ENCODE results near the gene IFT25. TPM values are rescaled to one million over a fixed set of nuclear protein-coding genes. Genes with fewer than 3 reads are reported as not detected.
"Not testable (repeated sequence)": the region's sequence is repeated elsewhere in the genome, so short reads cannot be mapped to it uniquely, and the experiment has no call there.

IFT25 gene
- total and polyA plus RNA-seq, 2 experiments from 2014 or later = 27.4 to 69.0 TPM

- DNase-seq (ENCODE audit: low spot score) = no peak
- H2AFZ ChIP-seq = no peak overlapping the region
- peak overlapping the region; percentile 85 for H3K4me2 ChIP-seq
- H3K27me3 ChIP-seq = no peaks in the 10 kb centered on the region
- H3K9me3 ChIP-seq (ENCODE audit: low read depth) = no peaks in the 10 kb centered on the region
- H3K27ac ChIP-seq = no peak overlapping the region
- no peaks in the 10 kb centered on the region for H4K20me1 ChIP-seq (ENCODE audit: insufficient read depth, poor library complexity, severe bottlenecking)
- no peak for TF ChIP-seq EZH2phosphoT487 (IDR thresholded peaks at IDR 0.05; ENCODE audit: low read depth, severe bottlenecking, unreplicated experiment)
- TF ChIP-seq EZH2 (IDR thresholded peaks at IDR 0.05; ENCODE audit: borderline replicate concordance) = no peak
- no peak for TF ChIP-seq CTCF (IDR thresholded peaks at IDR 0.05; ENCODE audit: poor library complexity)
- H3K4me1 ChIP-seq (ENCODE audit: insufficient read depth) = peaks cover 11% of the 10 kb centered on the region
- no peaks in the 10 kb centered on the region for H3K36me3 ChIP-seq (replicated peaks; ENCODE audit: insufficient read depth, low read depth)
- peak overlapping the region; percentile 60 for H3K4me3 ChIP-seq
- 80% methylated on average over 2 of the region's 2 CpGs for WGBS (ENCODE audit: low lambda C conversion rate, missing lambda C conversion rate)
- H3K79me2 ChIP-seq = no peaks in the 10 kb centered on the region
- no peaks in the 10 kb centered on the region for H3K9me2 ChIP-seq (replicated peaks; ENCODE audit: insufficient read depth)
These were observed 56.8 kb downstream of the IFT25 start for GRCh38 chr1:53888681-53889080.

- not testable (repeated sequence) for H3K9me3 ChIP-seq (ENCODE audit: low read depth); H3K9me2 ChIP-seq (replicated peaks; ENCODE audit: insufficient read depth); H2AFZ ChIP-seq; H3K79me2 ChIP-seq; H3K27me3 ChIP-seq; H3K4me3 ChIP-seq; H3K4me2 ChIP-seq; H3K36me3 ChIP-seq (replicated peaks; ENCODE audit: insufficient read depth, low read depth); H4K20me1 ChIP-seq (ENCODE audit: insufficient read depth, poor library complexity, severe bottlenecking); DNase-seq (ENCODE audit: low spot score); H3K27ac ChIP-seq; H3K4me1 ChIP-seq (ENCODE audit: insufficient read depth)
- 97% methylated on average over 6 of the region's 6 CpGs for WGBS (ENCODE audit: low lambda C conversion rate, missing lambda C conversion rate)
These were observed 61.9 kb downstream of the IFT25 start for GRCh38 chr1:53883600-53883999.

- H3K4me2 ChIP-seq; H3K4me3 ChIP-seq; H3K4me1 ChIP-seq (ENCODE audit: insufficient read depth); DNase-seq (ENCODE audit: low spot score); H3K36me3 ChIP-seq (replicated peaks; ENCODE audit: insufficient read depth, low read depth); H3K9me2 ChIP-seq (replicated peaks; ENCODE audit: insufficient read depth); H2AFZ ChIP-seq; H4K20me1 ChIP-seq (ENCODE audit: insufficient read depth, poor library complexity, severe bottlenecking); H3K27me3 ChIP-seq; H3K79me2 ChIP-seq; H3K27ac ChIP-seq; H3K9me3 ChIP-seq (ENCODE audit: low read depth): not testable (repeated sequence)
- 95% methylated on average over 2 of the region's 2 CpGs for WGBS (ENCODE audit: low lambda C conversion rate, missing lambda C conversion rate)
These were observed 63.6 kb downstream of the IFT25 start for GRCh38 chr1:53881853-53882252.

GRCh38 chr1:53878492-53879105 lies 66.9 kb downstream of the IFT25 start:
- Histone ChIP-seq H3K9me3 (ENCODE audit: low read depth) (peaks cover 3% of the 10 kb centered on the region), H3K9me2 (replicated peaks; ENCODE audit: insufficient read depth) (no peaks in the 10 kb centered on the region), H2AFZ (no peak overlapping the region), H3K4me2 (no peak overlapping the region), H3K27me3 (no peaks in the 10 kb centered on the region), H3K4me3 (no peak overlapping the region), H4K20me1 (ENCODE audit: insufficient read depth, poor library complexity, severe bottlenecking) (no peaks in the 10 kb centered on the region), H3K36me3 (replicated peaks; ENCODE audit: insufficient read depth, low read depth) (no peaks in the 10 kb centered on the region), H3K79me2 (no peaks in the 10 kb centered on the region), H3K4me1 (ENCODE audit: insufficient read depth) (no peaks in the 10 kb centered on the region), H3K27ac (no peak overlapping the region)
- peak; percentile 73 for DNase-seq (ENCODE audit: low spot score)
- 60% methylated on average over 5 of the region's 5 CpGs for WGBS (ENCODE audit: low lambda C conversion rate, missing lambda C conversion rate)
- peak; percentile 68 for TF ChIP-seq CTCF (IDR thresholded peaks at IDR 0.05; ENCODE audit: poor library complexity)
- TF ChIP-seq EZH2 (IDR thresholded peaks at IDR 0.05; ENCODE audit: borderline replicate concordance) = no peak

- H3K4me3 ChIP-seq; H3K27ac ChIP-seq; H3K4me1 ChIP-seq (ENCODE audit: insufficient read depth); H3K27me3 ChIP-seq; H3K9me3 ChIP-seq (ENCODE audit: low read depth); H3K4me2 ChIP-seq; H3K36me3 ChIP-seq (replicated peaks; ENCODE audit: insufficient read depth, low read depth); H4K20me1 ChIP-seq (ENCODE audit: insufficient read depth, poor library complexity, severe bottlenecking); H3K9me2 ChIP-seq (replicated peaks; ENCODE audit: insufficient read depth); DNase-seq (ENCODE audit: low spot score); H2AFZ ChIP-seq; H3K79me2 ChIP-seq: not testable (repeated sequence)
- 93% methylated on average over 2 of the region's 2 CpGs for WGBS (ENCODE audit: low lambda C conversion rate, missing lambda C conversion rate)
These were observed 70.3 kb downstream of the IFT25 start for GRCh38 chr1:53875150-53875549.
